Right kidney (tissue), 1 donor: Measurements from ENCODE around the gene CDH13.
A peak's percentile ranks its signal among the peaks of the same experiment; 100 is the strongest.

Experiments used
- DNase-seq: peaks from one replicate; pipeline ENCODE4 v3.0.0-alpha.2; 2016

CDH13 gene

DNA sequence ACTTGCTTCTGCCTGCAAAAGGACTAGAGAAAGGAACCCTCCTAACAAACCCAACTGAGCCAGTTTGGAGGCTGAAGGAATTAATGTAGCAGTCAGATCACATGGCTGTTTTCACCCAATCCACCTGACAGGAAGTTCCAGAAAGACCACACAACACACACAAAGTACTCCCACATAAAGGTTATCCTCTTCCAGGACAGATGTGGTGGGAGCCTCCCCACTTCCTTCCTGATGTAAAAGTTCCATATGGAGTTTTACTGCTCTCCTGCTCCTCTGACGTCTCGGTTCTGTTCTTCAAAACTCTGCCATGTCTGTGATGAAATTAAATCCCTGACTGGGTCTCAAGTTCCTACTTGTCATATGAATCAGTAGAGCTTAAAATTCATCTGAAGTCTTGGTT lies 684.0 kb downstream of the CDH13 start:
- DNase-seq, result no peak

GRCh38 chr16:83312015-83312717 lies 685.4 kb downstream of the CDH13 start:
- DNase-seq, result no peak

- no peak for DNase-seq
Measured at GRCh38 chr16:83312718-83313245, 686.0 kb downstream of the CDH13 start.

DNA sequence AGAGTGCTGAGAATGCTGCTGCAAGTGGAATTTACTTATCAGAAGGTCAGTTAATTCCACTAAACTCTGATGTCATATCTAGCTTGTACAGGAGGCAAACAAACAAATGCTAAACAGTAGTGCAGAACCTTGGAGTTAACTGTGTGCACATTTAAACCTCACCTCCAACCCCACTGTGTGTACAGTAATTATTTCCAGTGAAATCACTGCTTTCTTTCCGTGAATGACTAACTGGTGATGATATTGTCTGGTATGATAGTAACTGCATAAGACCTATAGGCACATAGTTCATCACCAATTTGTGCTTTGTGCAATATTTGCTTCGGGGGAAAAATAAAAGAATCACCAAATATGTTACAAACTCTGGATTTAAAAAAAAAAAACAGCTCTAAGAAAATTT lies 688.5 kb downstream of the CDH13 start:
- DNase-seq, result no peak

- DNase-seq, result no peak
Measured at GRCh38 chr16:83316458-83316857, 689.7 kb downstream of the CDH13 start.

- no peak for DNase-seq
Measured at GRCh38 chr16:83318390-83318789, 691.6 kb downstream of the CDH13 start.

- no peak for DNase-seq
Measured at GRCh38 chr16:83328936-83329335, 702.2 kb downstream of the CDH13 start.

DNA sequence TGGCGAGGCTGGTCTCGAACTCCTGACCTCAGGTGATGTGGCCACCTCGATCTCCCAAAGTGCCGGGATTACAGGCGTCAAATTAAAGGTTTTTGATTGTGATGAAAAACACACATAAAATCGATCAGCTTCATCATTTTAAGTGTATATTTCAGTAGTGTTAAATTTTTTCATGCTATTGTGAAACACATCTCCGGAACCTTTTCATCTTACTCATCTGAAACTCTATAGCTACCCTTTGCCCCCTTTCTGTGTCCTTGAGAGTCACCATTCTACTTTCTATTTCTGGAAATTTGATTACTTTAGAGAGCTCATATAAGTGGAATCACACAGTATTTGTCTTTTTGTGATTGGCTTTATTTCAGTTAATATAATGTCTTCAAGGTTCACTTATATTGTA lies 702.7 kb downstream of the CDH13 start:
- no peak for DNase-seq

- no peak for DNase-seq
Measured at GRCh38 chr16:83330251-83330650, 703.5 kb downstream of the CDH13 start.

- DNase-seq, result no peak
Measured at GRCh38 chr16:83335076-83335475, 708.3 kb downstream of the CDH13 start.

DNA sequence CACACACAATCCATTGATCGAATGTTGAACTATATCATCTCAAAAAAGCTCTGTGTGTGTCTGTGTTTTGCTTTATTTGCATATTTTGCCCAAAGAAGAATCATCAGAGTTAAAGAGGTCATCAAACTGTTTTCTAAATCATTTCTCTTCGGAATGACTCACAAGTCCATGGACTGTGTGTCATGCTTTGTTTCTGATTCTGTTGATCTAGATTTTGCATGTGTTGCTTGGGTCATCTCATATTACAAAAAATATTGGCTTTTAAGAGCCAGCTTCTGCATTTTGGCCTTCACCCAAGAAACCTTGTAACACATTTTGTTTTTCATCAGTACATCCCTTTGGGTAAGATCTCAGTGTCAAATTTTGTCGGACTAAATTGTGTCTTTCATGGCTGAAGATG lies 709.8 kb downstream of the CDH13 start:
- no peak for DNase-seq

- no peak for DNase-seq
Measured at GRCh38 chr16:83338138-83338537, 711.4 kb downstream of the CDH13 start.

DNA sequence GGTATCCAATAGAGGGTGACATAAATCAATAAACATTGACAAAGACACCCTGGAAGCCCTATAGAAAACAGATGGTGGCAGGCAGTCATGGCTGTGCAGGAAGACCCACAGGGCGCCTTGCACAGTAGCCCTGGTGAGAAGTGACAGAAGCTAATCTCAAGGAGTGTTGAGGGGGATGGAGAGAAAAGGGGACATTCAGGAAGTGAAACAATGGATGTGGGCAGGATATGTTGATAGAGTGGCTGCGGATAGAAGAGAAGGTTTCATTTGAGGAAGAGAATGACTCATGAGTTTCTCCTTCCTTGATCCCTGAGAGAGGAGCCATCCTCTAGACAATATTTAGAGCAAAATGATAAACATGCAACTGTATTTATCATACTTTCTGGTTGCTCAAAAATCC lies 712.2 kb downstream of the CDH13 start:
- DNase-seq, result no peak

- no peak for DNase-seq
Measured at GRCh38 chr16:83343935-83344366, 717.2 kb downstream of the CDH13 start.

GRCh38 chr16:83345846-83346640 lies 719.3 kb downstream of the CDH13 start:
- no peak for DNase-seq

GRCh38 chr16:83348991-83349390 lies 722.2 kb downstream of the CDH13 start:
- DNase-seq, result no peak

- no peak for DNase-seq
Measured at GRCh38 chr16:83350481-83350880, 723.7 kb downstream of the CDH13 start.

DNA sequence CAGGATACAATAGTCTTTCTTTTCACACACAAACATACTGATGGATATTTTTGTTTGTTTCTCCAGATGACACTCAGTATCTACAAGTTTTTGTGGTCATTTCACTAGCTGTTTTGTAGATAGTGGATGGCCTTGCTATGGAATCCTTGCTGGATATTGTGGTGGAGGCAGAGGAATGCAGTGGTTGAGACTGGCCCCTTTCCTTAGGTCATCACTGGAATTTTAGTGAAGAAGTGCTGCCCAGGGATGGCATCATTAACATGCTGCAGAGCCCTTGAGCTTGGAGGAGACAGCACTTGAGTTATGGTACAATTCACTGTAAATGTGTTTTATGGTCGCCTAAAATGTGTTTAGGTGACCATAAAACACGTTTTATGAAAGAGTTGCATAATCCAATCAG lies 725.1 kb downstream of the CDH13 start:
- DNase-seq, result no peak

DNA sequence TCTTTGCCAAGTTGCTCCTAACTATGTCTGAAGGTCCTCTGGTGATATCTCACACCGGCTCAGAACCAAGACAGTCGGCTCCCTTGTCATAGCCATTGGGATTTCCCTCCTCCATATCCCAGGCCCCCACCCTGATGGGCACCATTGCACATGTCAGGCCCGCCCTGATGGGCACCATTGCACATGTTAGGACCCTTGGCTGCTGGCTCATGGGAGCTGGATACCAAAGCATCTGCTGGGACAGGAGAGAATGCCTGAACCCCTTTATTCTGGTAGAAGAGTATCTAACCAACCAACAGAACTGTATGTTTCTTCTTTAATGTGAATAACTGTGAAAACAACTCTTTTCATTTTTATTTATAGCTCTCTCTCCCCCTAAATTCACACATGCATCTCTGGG lies 726.5 kb downstream of the CDH13 start:
- no peak for DNase-seq

- DNase-seq, result no peak
Measured at GRCh38 chr16:83354015-83354414, 727.2 kb downstream of the CDH13 start.

GRCh38 chr16:83355570-83356218 lies 728.9 kb downstream of the CDH13 start:
- no peak for DNase-seq

DNA sequence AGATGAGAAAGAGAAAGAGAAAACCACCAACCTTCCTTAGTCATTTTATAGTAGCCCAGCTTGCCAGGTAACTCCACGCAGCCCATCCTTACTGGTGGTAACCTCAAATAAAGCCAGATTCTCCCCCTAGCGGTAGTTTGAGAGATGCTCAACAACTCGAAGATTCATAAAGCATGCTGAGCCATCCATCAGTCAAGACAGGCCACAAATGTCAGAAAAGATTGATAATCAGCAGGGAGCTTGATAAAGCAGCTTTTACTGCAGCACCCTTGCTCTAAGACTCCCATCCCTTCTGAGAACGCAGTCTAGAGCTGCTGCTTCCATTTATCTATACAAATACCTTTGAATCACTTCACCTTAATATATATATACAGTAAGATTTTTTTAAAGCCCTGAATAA lies 729.5 kb downstream of the CDH13 start:
- DNase-seq, result peak; percentile 5

DNA sequence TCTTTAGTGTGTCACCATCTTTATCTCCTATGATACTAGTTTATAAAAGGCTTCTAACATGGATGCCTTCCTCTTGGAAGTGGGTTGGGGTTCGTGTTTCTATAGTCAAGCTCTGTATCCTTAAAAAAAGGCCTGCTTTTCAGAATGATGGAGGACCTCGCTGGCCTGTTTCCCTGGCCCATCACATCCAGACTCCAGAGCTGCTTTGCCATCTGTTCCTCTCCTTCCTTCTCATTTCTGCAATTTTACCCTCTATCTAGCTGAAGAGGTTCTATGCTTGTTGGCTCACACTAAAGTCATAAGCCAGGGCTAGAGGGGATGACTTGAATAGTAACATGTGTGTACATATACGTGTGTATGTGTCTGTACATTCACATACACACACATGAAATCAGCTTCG lies 730.2 kb downstream of the CDH13 start:
- DNase-seq, result no peak
